AG09309 (cell line): ENCODE measurements around the gene PLPP4.

Experiments used
- DNase-seq: peaks from one replicate; pipeline ENCODE4 v3.0.0-alpha.2; 2010; ENCODE audit warnings: low read depth
- H3K4me3 ChIP-seq: 2 replicates; pipeline ENCODE4 v1.5.1; 2011; ENCODE audit warnings: mild to moderate bottlenecking, low read depth, low read length, moderate library complexity; ENCODE audit not compliant: control insufficient read depth
- TF ChIP-seq, protein P1 (sequence below): IDR thresholded peaks from 2 replicates; pipeline ENCODE4 v1.5.1; 2011; ENCODE audit warnings: mild to moderate bottlenecking, low read depth, low read length, inconsistent platforms; ENCODE audit not compliant: insufficient read depth, control insufficient read depth; ENCODE audit errors: missing control alignments

Gene PLPP4

DNA sequence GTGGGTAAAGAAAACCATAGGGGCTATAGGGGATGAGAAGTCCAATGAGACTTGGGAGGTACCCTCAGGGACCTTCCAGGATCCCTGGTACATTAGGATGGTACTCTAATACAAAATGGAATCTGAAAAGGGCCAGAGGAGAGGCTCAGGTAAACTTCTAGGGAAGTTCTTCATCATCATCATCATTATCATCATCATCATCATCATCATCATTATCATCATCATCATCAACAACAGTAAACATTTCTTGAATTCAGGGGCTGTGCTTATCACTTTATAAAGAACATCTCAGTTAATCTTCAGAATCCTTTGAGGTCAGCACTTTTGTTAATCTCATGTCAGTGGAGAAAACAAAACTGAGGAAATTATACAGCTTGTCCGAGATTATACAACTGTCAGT, 50.1 kb downstream of the PLPP4 start:
- no peak for DNase-seq
- TF ChIP-seq, protein P1, sequence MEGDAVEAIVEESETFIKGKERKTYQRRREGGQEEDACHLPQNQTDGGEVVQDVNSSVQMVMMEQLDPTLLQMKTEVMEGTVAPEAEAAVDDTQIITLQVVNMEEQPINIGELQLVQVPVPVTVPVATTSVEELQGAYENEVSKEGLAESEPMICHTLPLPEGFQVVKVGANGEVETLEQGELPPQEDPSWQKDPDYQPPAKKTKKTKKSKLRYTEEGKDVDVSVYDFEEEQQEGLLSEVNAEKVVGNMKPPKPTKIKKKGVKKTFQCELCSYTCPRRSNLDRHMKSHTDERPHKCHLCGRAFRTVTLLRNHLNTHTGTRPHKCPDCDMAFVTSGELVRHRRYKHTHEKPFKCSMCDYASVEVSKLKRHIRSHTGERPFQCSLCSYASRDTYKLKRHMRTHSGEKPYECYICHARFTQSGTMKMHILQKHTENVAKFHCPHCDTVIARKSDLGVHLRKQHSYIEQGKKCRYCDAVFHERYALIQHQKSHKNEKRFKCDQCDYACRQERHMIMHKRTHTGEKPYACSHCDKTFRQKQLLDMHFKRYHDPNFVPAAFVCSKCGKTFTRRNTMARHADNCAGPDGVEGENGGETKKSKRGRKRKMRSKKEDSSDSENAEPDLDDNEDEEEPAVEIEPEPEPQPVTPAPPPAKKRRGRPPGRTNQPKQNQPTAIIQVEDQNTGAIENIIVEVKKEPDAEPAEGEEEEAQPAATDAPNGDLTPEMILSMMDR: no peak
- H3K4me3 ChIP-seq: no peak overlapping the region

DNA sequence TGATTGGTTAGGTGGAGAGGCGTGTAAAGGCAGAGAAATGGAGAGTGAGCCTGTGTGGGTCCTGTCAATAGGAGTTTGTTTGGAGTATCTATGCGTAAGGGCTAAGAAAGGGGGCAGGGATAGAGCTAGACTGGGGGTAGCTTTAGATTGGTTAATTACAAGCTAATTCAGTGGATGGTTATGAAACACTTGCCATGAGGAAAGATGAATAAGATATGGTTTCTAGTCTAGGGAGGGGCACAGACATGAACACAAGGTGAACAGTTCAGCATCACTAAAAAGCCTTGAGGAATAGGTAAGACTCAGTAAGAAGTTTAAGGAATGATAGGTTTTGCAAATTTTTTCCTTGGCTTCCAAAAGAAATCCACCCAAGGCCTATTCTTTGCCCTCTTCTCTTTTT, 50.6 kb downstream of the PLPP4 start:
- no peak overlapping the region for H3K4me3 ChIP-seq
- no peak for DNase-seq
- TF ChIP-seq, protein P1: no peak

DNA sequence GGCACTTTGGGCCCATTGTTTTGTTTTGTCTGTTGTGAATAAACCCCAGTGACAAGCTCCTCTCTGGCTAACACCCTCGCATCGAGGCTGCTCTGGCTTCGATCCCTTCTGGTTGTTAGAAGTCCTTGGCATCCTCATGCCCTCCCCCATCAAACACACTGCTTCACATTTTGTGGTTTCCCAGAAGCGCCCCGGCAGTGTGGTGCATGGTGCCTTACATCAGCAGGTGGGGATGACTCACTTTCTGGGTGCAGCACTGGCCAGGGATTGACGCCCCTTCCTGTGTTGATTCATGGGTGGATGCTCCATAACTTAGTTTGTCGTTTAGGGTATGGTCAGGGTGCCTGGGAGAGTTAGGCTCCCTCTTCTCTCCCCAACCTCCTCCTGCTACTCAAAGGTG, 51.4 kb downstream of the PLPP4 start:
- peak; percentile 75 for DNase-seq
- H3K4me3 ChIP-seq: no peak overlapping the region
- TF ChIP-seq, protein P1: no peak

DNA sequence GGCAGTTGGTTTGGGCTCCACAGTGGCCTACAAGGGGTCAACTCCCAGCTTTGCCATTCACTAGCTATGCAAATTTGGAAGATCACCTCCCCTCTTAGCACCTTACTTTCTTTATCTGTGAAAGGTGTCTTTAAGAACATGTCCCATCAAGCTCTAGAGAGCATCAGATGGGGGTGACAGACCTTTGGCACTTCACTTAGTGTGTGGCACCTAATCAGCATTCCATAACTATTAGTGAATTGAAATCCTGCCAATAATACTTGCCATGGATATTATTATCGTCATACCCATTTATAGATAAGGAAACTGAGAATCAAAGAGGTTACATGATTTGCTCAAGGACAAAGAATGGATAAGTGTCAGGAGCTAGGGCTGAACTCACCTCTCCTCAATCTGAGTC, 51.9 kb downstream of the PLPP4 start:
- DNase-seq: no peak
- TF ChIP-seq, protein P1: no peak
- no peak overlapping the region for H3K4me3 ChIP-seq

DNA sequence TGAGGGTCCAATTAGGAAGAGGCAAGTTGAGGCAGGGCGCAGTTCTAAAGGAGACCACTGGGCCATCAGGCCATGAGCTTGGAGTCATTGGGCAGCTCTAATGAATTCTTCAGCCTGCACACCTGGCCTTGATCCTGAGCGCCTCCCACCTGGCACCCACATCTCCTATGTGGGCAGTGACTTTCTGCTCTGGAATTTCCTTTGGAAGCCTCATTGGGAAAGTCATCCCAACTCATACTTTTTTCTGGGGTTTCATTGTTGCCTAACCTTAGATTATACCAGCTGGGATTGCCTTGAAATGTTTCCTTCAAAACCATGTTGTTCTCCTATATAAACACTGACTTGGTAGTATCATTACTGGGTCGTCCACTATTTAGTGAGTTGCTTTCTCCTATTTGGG, 54.1 kb downstream of the PLPP4 start:
- TF ChIP-seq, protein P1: peak; percentile 14
- no peak overlapping the region for H3K4me3 ChIP-seq
- DNase-seq: peak; percentile 42

DNA sequence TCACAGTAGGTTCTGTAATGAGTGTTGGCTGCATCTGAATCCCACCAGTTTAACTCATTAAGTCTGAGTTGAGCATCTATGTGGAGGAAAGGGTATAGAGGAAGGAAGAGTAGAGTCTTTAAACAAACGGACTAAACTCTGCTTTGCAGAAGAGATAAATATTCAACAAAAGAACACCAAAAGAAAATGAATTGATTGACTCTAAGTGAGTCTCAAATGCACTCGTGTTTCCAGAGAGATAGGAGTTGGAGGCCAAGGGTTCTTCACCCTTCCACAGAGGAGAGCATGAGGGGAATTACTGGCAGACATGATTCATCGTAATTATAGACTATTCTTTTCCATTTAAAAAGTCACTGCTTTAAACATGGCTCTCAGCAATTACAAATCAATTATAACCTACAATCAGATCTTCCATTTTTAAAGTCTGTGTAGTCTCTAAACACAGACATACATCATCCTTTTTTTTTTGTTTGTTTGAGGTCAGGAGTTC, 56.3 kb downstream of the PLPP4 start:
- H3K4me3 ChIP-seq: no peak overlapping the region
- DNase-seq: no peak
- TF ChIP-seq, protein P1: no peak
